Vagina (tissue), 2 donors: ENCODE results near the gene C17orf113.

Experiments used
- POLR2A ChIP-seq, 2 donors: fragments of 450-650 bp; IDR thresholded peaks; one replicate each; pipeline ENCODE4 v1.6.1; 2017; ENCODE audit warnings: antibody characterized with exemption in 2 of 2, mild to moderate bottlenecking in 2 of 2, moderate library complexity in 2 of 2
- POLR2AphosphoS5 ChIP-seq, 2 donors: sonication (generic); formaldehyde crosslinking; IDR thresholded peaks; one replicate each; pipeline ENCODE4 v1.9.0; 2017; ENCODE audit warnings: antibody characterized with exemption in 2 of 2, mild to moderate bottlenecking in 2 of 2, low read depth in 1 of 2; ENCODE audit not compliant: insufficient read depth in 1 of 2
- TF ChIP-seq, protein P1 (sequence below), 3 experiments: fragments of 450-650 bp in 2 of 3; fragments of 200-600 bp in 1 of 3; sonication (generic) in 1 of 3; IDR thresholded peaks; one replicate each; pipeline ENCODE4 v1.5.1; 2017 to 2019; ENCODE audit warnings: antibody characterized with exemption in 3 of 3, mild to moderate bottlenecking in 2 of 3, moderate library complexity in 2 of 3

DNA sequence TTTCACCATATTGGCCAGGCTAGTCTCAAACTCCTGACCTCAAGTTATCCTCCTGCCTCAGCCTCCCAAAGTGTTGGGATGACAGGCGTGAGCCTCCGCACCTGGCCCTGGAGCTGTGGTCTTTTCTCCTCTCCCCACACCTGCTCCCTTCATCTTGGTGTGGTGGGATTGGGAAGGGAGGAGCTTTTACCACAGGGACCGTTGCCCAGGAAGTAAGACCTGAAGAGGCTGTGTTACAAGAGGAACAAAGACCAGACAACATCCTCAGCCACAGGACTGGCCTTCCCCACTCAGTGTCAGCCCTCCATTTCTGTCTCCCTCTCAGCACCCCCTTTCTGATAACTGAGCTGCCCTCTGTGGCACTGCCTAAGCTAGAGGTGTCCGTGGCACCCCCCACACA, 9.4 kb upstream of the C17orf113 start:
- TF ChIP-seq, protein P1, sequence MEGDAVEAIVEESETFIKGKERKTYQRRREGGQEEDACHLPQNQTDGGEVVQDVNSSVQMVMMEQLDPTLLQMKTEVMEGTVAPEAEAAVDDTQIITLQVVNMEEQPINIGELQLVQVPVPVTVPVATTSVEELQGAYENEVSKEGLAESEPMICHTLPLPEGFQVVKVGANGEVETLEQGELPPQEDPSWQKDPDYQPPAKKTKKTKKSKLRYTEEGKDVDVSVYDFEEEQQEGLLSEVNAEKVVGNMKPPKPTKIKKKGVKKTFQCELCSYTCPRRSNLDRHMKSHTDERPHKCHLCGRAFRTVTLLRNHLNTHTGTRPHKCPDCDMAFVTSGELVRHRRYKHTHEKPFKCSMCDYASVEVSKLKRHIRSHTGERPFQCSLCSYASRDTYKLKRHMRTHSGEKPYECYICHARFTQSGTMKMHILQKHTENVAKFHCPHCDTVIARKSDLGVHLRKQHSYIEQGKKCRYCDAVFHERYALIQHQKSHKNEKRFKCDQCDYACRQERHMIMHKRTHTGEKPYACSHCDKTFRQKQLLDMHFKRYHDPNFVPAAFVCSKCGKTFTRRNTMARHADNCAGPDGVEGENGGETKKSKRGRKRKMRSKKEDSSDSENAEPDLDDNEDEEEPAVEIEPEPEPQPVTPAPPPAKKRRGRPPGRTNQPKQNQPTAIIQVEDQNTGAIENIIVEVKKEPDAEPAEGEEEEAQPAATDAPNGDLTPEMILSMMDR (IDR thresholded peaks at IDR 0.05), result no peak
- TF ChIP-seq POLR2A (IDR thresholded peaks at IDR 0.05) (no peak), POLR2AphosphoS5 (IDR thresholded peaks at IDR 0.05; ENCODE audit: insufficient read depth in 1 of 2, low read depth in 1 of 2) (no peak)
